Sigmoid colon (tissue), 7 donors: ENCODE results near the gene IGIP. TPM values are rescaled to one million over a fixed set of nuclear protein-coding genes. Genes with fewer than 3 reads are reported as not detected.

Source experiments
- DNase-seq: peaks from one replicate; pipeline ENCODE4 v3.0.0-alpha.2; 2019
- H3K27ac ChIP-seq, 4 donors: fragments of 200-600 bp; sonication (generic); one replicate each; pipeline ENCODE4 v1.5.1; 2016 to 2019; ENCODE audit warnings: mild to moderate bottlenecking in 1 of 4
- H3K27me3 ChIP-seq, 3 donors: fragments of 200-600 bp; sonication (generic); one replicate each; pipeline ENCODE4 v1.5.1; 2019; ENCODE audit warnings: mild to moderate bottlenecking in 1 of 3
- H3K36me3 ChIP-seq, 4 donors: fragments of 200-600 bp; sonication (generic); one replicate each; pipeline ENCODE4 v1.5.1; 2016 to 2019
- H3K4me1 ChIP-seq, 4 donors: fragments of 200-600 bp; sonication (generic); one replicate each; pipeline ENCODE4 v1.5.1; 2017 to 2019
- H3K4me3 ChIP-seq, 4 donors: fragments of 200-600 bp; sonication (generic); one replicate each; pipeline ENCODE4 v1.5.1; 2017 to 2019; ENCODE audit warnings: mild to moderate bottlenecking in 2 of 4, moderate library complexity in 1 of 4
- H3K9me3 ChIP-seq, 4 donors: fragments of 200-600 bp in 3 of 4; sonication (generic) in 3 of 4; one replicate each; pipeline versions ENCODE4 v1.5.1 to v1.6.1; 2013 to 2019
- EP300 ChIP-seq, 4 donors: sonication (generic); formaldehyde crosslinking; IDR thresholded peaks; one replicate each; pipeline ENCODE4 v1.6.1; 2017; ENCODE audit warnings: antibody characterized with exemption in 4 of 4
- POLR2A ChIP-seq, 2 donors: fragments of 450-650 bp; IDR thresholded peaks; one replicate each; pipeline ENCODE4 v1.6.1; 2016; ENCODE audit warnings: antibody characterized with exemption in 2 of 2, mild to moderate bottlenecking in 2 of 2, moderate library complexity in 2 of 2
- POLR2AphosphoS5 ChIP-seq, 4 donors: sonication (generic); formaldehyde crosslinking; IDR thresholded peaks; one replicate each; pipeline ENCODE4 v1.6.1; 2017; ENCODE audit warnings: antibody characterized with exemption in 4 of 4
- WGBS, 2 donors: extraction: QIAGEN DNeasy Blood & Tissue Kit; methylation state at CpG; one replicate each; pipeline ENCODE4 v1.1.7; 2013; 5-methylcytosine and 5-hydroxymethylcytosine counted together
- intact Hi-C: fragments of 100-400 bp; cut with DNase I; formaldehyde crosslinking; loops from one replicate; pipeline ENCODE4 v1.15.1; 2023
- polyA plus RNA-seq, 3 donors: library from polyadenylated mRNA; stranded (reverse); fragments of 200-250 nt; gene quantifications; one replicate each; pipeline ENCODE4 v1.2.3, GENCODE V29; 2013
- total RNA-seq, 4 donors: library from RNA; depleted of rRNA; stranded (reverse); fragments of >200 nt; gene quantifications; one replicate each; pipeline ENCODE4 v1.1.0, GENCODE V29; 2016
- TF ChIP-seq, protein P1 (sequence below), 4 experiments: fragments of 450-650 bp in 3 of 4; fragments of 200-600 bp in 1 of 4; IDR thresholded peaks; one replicate each; pipeline ENCODE4 v1.5.1; 2016 to 2019; ENCODE audit warnings: antibody characterized with exemption in 4 of 4, mild to moderate bottlenecking in 3 of 4, moderate library complexity in 2 of 4
- donor health status: healthy with polysubstance abuse.
- donor health status: Bipolar disorder and iron deficiency.
- donor health status: healthy.

Gene IGIP
- total and polyA plus RNA-seq, 7 donors: 3.5 to 35.2 (median 24.7) TPM

DNA sequence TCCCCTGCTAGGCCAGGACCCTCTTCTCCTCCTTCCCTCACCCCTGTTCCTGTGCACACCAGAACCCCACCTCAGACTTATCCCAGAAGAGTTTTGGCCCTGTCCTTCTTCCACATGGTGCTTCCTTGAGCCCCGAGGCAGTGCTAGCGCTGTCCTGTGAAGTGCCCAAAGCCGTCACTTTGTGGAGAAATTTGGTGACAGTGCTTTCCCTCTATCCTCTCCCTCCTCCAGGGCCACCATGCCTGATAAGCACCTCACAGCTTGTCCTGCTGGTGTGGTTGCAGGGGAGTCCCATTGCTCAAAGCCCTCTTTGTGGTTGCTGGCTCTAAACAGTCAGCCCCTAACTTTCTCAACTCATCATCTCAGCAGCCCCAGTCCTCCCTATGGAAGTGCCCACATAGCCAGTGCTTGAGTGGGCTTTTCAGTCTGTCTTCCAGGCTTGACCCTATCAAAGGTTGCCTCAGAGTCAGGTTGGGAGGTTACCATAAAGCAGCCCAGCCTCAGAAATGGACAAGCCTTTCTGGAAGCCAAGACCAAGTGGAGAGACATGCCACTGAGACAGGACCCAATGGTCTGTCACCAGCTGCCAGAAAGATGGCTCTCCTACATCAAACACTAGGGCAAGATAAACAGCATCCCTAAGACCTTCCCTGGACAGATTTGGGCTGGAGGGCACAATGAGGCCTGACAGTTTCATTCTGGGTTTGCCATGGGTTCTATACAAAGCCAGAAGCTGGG is 18.0 kb downstream of the IGIP start:
- H3K27me3 ChIP-seq: no peaks in the 10 kb centered on the region
- 96 to 98% methylated on average over 3 of the region's 3 CpGs for WGBS, 2 donors
- H3K9me3 ChIP-seq: no peaks in the 10 kb centered on the region
- H3K27ac ChIP-seq: no peak overlapping the region
- peaks cover 0 to 37% (median 26%) of the 10 kb centered on the region in 4 donors for H3K4me1 ChIP-seq
- intact Hi-C loops: loop anchor here (2.0 to 10.0 kb wide), 4 partner anchors 29 to 279 kb away; partner anchors contain the start of gene PURA
- no peak for TF ChIP-seq POLR2A (IDR thresholded peaks at IDR 0.05)
- no peak for TF ChIP-seq POLR2AphosphoS5 (IDR thresholded peaks at IDR 0.05)
- TF ChIP-seq, protein P1, sequence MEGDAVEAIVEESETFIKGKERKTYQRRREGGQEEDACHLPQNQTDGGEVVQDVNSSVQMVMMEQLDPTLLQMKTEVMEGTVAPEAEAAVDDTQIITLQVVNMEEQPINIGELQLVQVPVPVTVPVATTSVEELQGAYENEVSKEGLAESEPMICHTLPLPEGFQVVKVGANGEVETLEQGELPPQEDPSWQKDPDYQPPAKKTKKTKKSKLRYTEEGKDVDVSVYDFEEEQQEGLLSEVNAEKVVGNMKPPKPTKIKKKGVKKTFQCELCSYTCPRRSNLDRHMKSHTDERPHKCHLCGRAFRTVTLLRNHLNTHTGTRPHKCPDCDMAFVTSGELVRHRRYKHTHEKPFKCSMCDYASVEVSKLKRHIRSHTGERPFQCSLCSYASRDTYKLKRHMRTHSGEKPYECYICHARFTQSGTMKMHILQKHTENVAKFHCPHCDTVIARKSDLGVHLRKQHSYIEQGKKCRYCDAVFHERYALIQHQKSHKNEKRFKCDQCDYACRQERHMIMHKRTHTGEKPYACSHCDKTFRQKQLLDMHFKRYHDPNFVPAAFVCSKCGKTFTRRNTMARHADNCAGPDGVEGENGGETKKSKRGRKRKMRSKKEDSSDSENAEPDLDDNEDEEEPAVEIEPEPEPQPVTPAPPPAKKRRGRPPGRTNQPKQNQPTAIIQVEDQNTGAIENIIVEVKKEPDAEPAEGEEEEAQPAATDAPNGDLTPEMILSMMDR (IDR thresholded peaks at IDR 0.05): no peak
- no peak for TF ChIP-seq EP300 (IDR thresholded peaks at IDR 0.05)
- no peak overlapping the region for H3K4me3 ChIP-seq
- no peaks in the 10 kb centered on the region for H3K36me3 ChIP-seq
- DNase-seq: no peak

DNA sequence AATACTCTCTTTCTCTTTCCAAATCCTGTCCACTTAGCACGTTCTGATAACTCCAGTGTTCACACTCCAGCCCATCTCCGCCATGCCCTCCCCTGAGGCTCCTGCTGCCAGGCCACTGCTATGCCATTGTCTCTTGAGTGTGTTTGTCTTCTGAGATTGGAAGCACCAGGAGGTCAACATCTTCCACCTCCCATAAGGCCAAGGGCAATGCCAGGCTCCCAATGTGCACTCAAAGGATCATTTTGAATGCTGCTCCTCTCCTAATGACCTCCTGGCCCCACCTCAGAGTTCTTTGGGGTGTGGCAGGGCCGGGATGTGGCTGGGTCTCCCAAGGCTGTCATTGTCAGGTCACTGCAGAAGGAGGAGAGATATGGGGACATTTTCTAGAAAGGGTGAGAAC is 19.5 kb downstream of the IGIP start:
- DNase-seq: no peak
- no peak overlapping the region for H3K27ac ChIP-seq
- peak overlapping the region in 2 of 4 donors; percentile 50 for H3K4me3 ChIP-seq
- WGBS, 2 donors: 60 to 73% methylated on average over 3 of the region's 3 CpGs
- no peaks in the 10 kb centered on the region for H3K9me3 ChIP-seq
- TF ChIP-seq, protein P1 (IDR thresholded peaks at IDR 0.05): no peak
- TF ChIP-seq POLR2A (IDR thresholded peaks at IDR 0.05) (no peak), POLR2AphosphoS5 (IDR thresholded peaks at IDR 0.05) (no peak), EP300 (IDR thresholded peaks at IDR 0.05) (no peak)
- no peaks in the 10 kb centered on the region for H3K27me3 ChIP-seq
- peaks cover 0 to 35% (median 26%) of the 10 kb centered on the region in 4 donors for H3K4me1 ChIP-seq
- H3K36me3 ChIP-seq: no peaks in the 10 kb centered on the region
- intact Hi-C loops: loop anchor here (2.0 to 10.0 kb wide), 5 partner anchors 30 to 358 kb away; partner anchors contain the start of gene PURA

DNA sequence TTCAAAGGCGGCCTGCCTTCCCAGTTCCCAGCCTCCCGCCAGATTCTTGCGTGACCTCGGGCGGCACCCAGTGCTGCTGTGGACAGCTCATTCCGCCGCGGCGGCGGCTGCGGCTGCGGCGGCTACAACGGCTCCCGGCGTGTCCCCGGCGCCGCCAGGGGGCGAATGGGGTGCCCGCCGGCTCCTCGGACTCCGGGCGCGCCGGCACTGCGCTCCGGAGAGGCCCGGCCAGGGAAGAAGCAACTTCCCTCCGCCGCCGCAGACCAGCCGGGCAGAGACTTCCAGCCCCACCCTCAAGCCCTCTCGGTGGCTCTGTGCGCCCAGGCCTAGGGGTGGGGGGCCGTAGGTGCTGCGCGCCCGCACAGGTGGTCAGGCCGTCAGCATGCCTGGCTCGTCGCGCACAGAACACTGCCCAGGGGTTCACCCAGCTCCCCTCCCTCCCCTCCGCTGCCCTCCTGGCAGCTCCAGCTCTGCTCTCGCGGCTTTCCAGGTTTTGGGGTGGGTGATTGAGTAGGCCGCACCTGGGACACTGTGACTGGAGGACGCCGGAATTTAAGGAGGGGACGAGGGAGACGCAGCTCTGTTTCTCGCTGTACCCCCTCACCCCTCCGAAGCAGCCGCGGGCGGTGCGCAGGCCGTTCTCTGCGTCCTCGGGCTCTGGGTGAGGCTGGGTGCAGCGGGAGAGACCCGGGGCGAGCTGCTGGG is 20.2 kb downstream of the IGIP start:
- intact Hi-C loops: loop anchor here (2.0 to 10.0 kb wide), 5 partner anchors 31 to 359 kb away; partner anchors contain the start of gene PURA
- Histone ChIP-seq H3K27ac (peak overlapping the region in 1 of 4 donors; percentile 45), H3K4me1 (peaks cover 0 to 28% (median 22%) of the 10 kb centered on the region in 4 donors), H3K36me3 (no peaks in the 10 kb centered on the region), H3K27me3 (no peaks in the 10 kb centered on the region), H3K9me3 (no peaks in the 10 kb centered on the region), H3K4me3 (peak overlapping the region; percentile 25 to 50 (median 47))
- TF ChIP-seq, protein P1 (IDR thresholded peaks at IDR 0.05): peak in 3 of 4 experiments; percentile 2 to 84 (median 51)
- TF ChIP-seq POLR2A (IDR thresholded peaks at IDR 0.05) (no peak), EP300 (IDR thresholded peaks at IDR 0.05) (no peak), POLR2AphosphoS5 (IDR thresholded peaks at IDR 0.05) (no peak)
- peak; percentile 85 for DNase-seq
- WGBS, 2 donors: 7 to 15% methylated on average over 64 of the region's 64 CpGs

DNA sequence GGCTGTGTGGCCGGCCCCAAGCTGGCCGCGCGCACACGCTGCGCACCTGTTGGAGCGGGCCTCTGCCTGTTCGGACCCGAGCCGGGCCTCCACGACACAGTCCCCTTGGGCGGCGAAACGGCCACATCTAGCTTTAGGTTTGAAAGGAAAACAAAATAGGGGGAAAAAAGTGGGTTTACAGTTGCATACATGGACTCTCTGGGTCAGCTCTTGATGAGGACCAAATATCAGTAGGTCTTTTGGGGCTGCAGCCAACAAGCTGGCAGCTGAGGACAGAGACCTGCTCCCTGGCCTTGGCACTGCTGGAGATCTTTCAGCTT is 20.7 kb downstream of the IGIP start:
- Histone ChIP-seq H3K27me3 (no peaks in the 10 kb centered on the region), H3K27ac (no peak overlapping the region), H3K36me3 (no peaks in the 10 kb centered on the region), H3K4me3 (peak overlapping the region in 3 of 4 donors; percentile 44 to 50 (median 50)), H3K4me1 (peaks cover 0 to 23% (median 20%) of the 10 kb centered on the region in 4 donors), H3K9me3 (no peaks in the 10 kb centered on the region)
- intact Hi-C loops: loop anchor here (5.0 to 10.0 kb wide), 2 partner anchors 282 to 359 kb away; no protein-coding TSS in a partner anchor
- TF ChIP-seq, protein P1 (IDR thresholded peaks at IDR 0.05): no peak
- TF ChIP-seq POLR2A (IDR thresholded peaks at IDR 0.05) (no peak), POLR2AphosphoS5 (IDR thresholded peaks at IDR 0.05) (no peak), EP300 (IDR thresholded peaks at IDR 0.05) (no peak)
- DNase-seq: no peak
- WGBS, 2 donors: 44 to 80% methylated on average over 14 of the region's 14 CpGs
